ENCODE results near the gene RAB5IF.

- TF ChIP-seq CTCF (IDR thresholded peaks at IDR 0.05 in 2 of 3, conservative IDR thresholded peaks at IDR 0.05 in 1 of 3; ENCODE audit: control insufficient read depth in 2 of 3, extremely low read depth in 1 of 3, insufficient read depth in 1 of 3, low read depth in 3 of 3, low read length in 3 of 3) (no peak), ZBTB33 (IDR thresholded peaks at IDR 0.05) (no peak), IRF3 (IDR thresholded peaks at IDR 0.05) (no peak), SPI1 (IDR thresholded peaks at IDR 0.05; ENCODE audit: borderline replicate concordance, insufficient read depth, low read depth, low read length) (no peak)
These were observed 26.5 kb downstream of the RAB5IF start for GRCh38 chr20:36632147-36632486.

All from GM12878 (cell line).